LNCAP (cell line): ENCODE measurements around the gene SPRY4.

ENCODE experiments used
- TF ChIP-seq, protein P1 (sequence below): fragments of 450-650 bp; IDR thresholded peaks from 2 replicates; pipeline ENCODE4 v1.5.1; 2017; ENCODE audit warnings: mild to moderate bottlenecking

Gene SPRY4

DNA sequence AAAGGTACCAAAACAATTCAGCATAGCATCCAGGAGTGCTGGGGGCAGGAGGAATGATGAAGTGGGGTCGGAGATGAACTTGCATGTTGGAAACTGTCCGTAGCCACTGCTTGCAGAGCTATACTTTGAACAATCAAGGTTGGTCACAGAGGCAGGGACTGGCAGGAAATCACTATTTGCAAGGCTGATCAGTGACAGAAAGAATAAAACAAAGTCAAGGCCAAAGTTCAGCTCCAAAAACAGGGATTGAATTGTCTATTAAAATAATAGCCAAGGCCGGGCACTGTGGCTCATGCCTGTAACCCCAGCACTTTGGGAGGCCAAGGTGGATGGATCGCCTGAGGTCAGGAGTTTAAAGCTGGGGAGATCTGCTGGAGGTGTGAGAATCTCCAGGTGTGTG, 18.7 kb upstream of the SPRY4 start:
- TF ChIP-seq, protein P1, sequence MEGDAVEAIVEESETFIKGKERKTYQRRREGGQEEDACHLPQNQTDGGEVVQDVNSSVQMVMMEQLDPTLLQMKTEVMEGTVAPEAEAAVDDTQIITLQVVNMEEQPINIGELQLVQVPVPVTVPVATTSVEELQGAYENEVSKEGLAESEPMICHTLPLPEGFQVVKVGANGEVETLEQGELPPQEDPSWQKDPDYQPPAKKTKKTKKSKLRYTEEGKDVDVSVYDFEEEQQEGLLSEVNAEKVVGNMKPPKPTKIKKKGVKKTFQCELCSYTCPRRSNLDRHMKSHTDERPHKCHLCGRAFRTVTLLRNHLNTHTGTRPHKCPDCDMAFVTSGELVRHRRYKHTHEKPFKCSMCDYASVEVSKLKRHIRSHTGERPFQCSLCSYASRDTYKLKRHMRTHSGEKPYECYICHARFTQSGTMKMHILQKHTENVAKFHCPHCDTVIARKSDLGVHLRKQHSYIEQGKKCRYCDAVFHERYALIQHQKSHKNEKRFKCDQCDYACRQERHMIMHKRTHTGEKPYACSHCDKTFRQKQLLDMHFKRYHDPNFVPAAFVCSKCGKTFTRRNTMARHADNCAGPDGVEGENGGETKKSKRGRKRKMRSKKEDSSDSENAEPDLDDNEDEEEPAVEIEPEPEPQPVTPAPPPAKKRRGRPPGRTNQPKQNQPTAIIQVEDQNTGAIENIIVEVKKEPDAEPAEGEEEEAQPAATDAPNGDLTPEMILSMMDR, result no peak

DNA sequence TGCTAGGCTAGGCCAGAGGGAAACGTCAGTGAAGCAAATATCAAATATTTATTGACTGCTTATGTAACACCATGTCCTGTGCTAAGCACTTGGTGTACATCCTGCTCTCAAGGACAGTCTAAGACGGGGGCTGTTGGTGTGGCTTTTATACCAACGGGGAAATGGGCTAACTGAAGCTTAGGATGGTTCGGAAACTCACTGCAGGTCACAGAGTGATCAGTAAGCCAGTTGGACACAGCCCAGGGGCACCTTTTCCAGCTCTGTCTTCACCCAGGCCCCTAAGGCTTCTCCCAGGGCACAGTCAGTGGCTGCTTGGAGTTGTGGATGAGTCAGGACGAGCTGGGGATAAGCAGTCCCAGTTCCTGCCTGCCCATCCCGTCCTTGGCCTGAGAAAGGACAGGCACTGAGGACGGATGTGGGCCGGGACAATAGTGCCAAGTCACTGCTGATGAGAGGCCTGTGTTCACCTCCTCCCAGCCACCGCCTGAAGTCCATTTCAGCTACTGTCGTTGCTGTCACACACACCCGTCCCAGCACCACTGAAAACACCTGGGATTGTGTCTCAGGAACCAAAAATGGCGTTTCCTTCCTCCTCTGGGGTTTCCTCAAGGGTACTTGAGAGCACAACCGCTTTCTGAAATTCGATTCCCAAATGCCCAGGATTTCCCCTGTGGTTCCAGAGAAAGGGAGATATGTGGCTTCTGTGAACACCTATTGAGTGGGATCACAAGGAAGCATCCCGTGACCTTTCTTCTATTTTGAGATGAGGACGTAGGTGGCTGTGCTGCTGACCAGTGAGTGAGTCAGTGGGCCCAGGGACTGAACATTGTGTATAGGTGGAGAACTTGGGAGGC, 17.5 kb upstream of the SPRY4 start:
- TF ChIP-seq, protein P1, result no peak

DNA sequence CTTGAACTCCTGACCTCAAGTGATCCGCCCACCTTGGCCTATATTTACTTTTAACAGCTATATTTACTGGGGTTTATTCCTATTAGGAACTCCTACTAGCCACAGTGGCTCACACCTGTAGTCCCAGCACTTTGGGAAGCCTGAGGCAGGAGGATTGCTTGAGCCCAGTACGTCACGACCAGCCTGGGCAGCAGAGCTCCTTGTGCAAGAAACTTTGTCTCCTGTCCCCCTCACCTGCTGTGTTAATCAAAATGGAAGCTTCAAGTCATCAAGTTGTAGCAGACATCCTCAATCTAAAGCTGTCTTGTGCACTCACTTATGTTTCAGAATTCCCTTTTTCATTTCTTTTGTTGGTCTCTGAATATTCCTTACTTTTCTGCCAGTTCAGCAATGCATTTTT, 15.0 kb upstream of the SPRY4 start:
- TF ChIP-seq, protein P1, result no peak

DNA sequence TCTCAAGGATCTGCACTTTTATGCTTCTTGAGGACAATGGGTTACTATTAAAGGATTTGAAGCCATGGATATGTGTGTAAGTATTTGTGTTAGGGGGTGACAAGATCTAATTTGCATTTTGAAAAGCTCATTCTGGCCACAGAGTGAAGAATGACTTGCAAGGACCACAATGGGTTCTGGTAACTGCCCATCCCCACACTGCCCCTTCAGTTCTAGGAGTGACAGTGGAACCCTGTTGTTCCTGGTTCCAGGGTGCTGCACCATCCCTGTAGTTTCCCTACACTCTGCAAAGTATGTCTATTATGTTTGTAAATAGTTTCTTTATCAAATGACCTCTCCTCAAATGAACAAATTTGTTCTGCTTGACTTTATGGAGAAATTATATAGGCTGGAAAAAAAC, 9.7 kb upstream of the SPRY4 start:
- TF ChIP-seq, protein P1, result no peak

DNA sequence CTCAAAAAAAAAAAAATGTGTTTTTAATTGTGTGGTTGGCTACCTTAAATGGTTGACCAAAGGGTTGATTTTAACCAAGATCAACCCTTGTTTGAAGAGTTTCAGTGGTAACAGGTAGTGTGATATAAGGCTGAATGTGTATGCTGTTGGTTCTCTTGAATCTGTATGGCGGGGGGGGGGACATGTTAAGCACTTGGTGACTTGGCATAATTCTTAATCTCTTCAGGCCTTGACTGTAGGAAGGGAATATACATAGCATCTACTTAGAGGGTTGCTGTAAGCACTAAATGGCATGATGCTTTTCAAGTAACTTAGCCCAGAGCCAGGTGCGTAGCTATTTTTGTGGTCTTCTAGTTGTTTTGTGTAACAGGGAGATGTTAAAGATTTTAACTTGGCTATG, 5.6 kb upstream of the SPRY4 start:
- TF ChIP-seq, protein P1, result no peak

DNA sequence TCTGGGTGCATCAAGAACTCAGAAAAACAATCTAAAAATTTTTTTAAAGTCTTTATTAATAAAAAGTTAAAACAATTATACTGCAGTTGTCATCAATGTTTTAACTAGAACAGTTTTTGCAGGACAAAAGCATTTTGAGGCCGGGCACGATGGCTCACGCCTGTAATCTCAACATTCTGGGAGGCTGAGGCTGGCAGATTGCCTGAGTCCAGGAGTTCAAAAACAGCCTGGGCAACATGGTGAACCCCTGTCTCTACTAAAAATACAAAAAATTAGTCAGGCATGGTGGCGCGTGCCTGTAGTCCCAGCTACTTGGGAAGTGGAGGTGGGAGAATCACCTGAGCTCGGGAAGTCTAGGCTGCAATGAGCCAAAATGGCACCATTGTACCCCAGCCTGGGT, 5.2 kb upstream of the SPRY4 start:
- TF ChIP-seq, protein P1, result no peak

DNA sequence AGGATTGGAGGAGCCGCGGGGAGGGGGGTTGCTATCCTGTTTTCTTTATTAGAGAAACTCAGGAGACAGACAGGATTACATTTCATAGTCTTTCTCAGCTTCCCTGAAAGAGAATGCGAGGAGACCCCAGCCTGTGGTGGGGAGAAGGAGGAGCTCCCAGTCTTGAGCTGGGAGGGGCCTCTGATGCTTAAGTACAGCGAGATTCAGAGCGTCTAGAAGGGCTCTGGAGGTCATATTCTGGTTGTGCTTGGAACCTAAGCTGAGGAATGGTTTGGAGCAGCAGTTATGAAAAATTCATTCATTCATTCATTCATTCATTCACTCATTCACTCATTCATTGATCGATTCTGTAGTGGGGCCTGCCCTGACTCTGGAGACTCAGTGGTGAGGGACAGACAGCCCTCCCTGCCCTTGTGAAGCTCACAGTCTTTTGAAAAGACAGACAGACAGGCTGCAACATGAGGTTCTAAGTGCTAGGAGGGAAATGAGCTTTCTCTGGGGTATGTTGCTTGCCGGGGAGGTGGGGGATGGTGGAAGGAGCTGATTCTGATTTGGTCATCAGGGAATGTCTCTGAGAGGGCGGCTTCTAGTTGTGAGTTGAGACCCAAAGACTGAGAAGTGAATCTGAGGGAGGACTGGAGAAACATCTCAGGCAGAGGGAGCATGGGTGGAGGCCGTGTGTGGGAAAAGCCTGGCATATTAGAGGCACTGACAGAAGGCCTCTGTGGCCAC, 2.5 kb upstream of the SPRY4 start:
- TF ChIP-seq, protein P1, result no peak
